K562 (cell line): Measurements from ENCODE around the gene NT5DC1. TPM values are rescaled to one million over a fixed set of nuclear protein-coding genes. Genes with fewer than 3 reads are reported as not detected.

ENCODE experiments used
- ATAC-seq: fragments of 200-7000 bp; cut with Tn5 transposase; 3 replicates; pipeline ENCODE4 v1.9.1; 2020; ENCODE audit warnings: moderate library complexity
- BruUV-seq: library from RNA; stranded (reverse); fragments of 400-500 nt; replicated peaks from 2 replicates; lab custom pipeline; 2021; lab: Mats Ljungman, UMichigan
- CTCF ChIA-PET: fragments of 300-600 bp; formaldehyde crosslinking; extraction: SDS; loops from one replicate; lab custom pipeline; 2021; ENCODE audit warnings: low intra/inter-chr PET ratio; lab: Yijun Ruan, JAX
- POLR2A ChIA-PET: fragments of 300-600, 350-650 bp; sonication (Branson Sonifier 250); formaldehyde crosslinking; extraction: SDS; loops from one replicate; lab custom pipeline; 2021; ENCODE audit warnings: antibody characterized with exemption, inconsistent platforms; lab: Yijun Ruan, JAX
- DNase-seq, 4 experiments: peaks; one replicate each; pipeline versions ENCODE4 v3.0.0 to v3.0.0-alpha.2; 2011 to 2018; ENCODE audit warnings: low spot score in 3 of 4, mixed read lengths in 3 of 4; ENCODE audit errors: extremely low read depth in 1 of 4
- FAIRE-seq: peaks from 2 replicates; lab custom pipeline; 2011; peaks lifted over from hg19 to GRCh38; lab: Jason Lieb, UNC
- H2AFZ ChIP-seq: 2 replicates; pipeline ENCODE4 v1.6.0; 2011; ENCODE audit warnings: low read depth, low read length, control low read depth, inconsistent platforms
- H3K27ac ChIP-seq: fragments of 200-600 bp; 3 replicates; pipeline ENCODE4 v1.8.0; 2011; ENCODE audit warnings: low read depth, mild to moderate bottlenecking, control low read depth, inconsistent platforms, low read length, moderate library complexity, mixed read lengths; ENCODE audit errors: extremely low read depth
- H3K27me3 ChIP-seq, 2 experiments: fragments of 300-600 bp in 1 of 2; 2 replicates in 1 of 2; 3 replicates in 1 of 2; pipeline versions ENCODE4 v1.6.0 to v1.8.0; 2011; ENCODE audit warnings: inconsistent platforms in 2 of 2, low read length in 2 of 2, mild to moderate bottlenecking in 1 of 2, mixed read lengths in 1 of 2, moderate library complexity in 1 of 2; ENCODE audit not compliant: control insufficient read depth in 2 of 2, insufficient read depth in 2 of 2
- H3K36me3 ChIP-seq: fragments of 300-600 bp; 3 replicates; pipeline ENCODE4 v1.8.0; 2011; ENCODE audit warnings: mild to moderate bottlenecking, low read length, inconsistent platforms; ENCODE audit not compliant: control insufficient read depth, insufficient read depth
- H3K4me1 ChIP-seq, 2 experiments: fragments of 200-600 bp in 1 of 2; replicated peaks in 1 of 2; 2 replicates in 1 of 2; 3 replicates in 1 of 2; pipeline versions ENCODE4 v1.5.1 to v1.8.0; 2011; ENCODE audit warnings: inconsistent platforms in 2 of 2, low read length in 2 of 2, mild to moderate bottlenecking in 1 of 2, mixed read lengths in 1 of 2, moderate library complexity in 1 of 2; ENCODE audit not compliant: control insufficient read depth in 2 of 2, insufficient read depth in 2 of 2
- H3K4me2 ChIP-seq: 2 replicates; pipeline ENCODE4 v1.6.1; 2011; ENCODE audit warnings: low read length, control low read depth, inconsistent platforms, mixed read lengths; ENCODE audit not compliant: insufficient read depth
- H3K4me3 ChIP-seq: fragments of 200-600 bp; sonication (generic), shearing (Covaris generic); 2 replicates; pipeline ENCODE4 v1.5.1; 2016; ENCODE audit warnings: control low read depth, inconsistent platforms
- H3K79me2 ChIP-seq: fragments of 200-600 bp; 3 replicates; pipeline ENCODE4 v1.8.0; 2011; ENCODE audit warnings: low read length, inconsistent platforms; ENCODE audit not compliant: control insufficient read depth, insufficient read depth
- H3K9ac ChIP-seq, 2 experiments: 2 replicates each; pipeline versions ENCODE4 v1.6.0 to v1.6.1; 2011; ENCODE audit warnings: low read depth in 2 of 2, low read length in 2 of 2, control low read depth in 1 of 2, inconsistent platforms in 1 of 2, mild to moderate bottlenecking in 1 of 2, mixed read lengths in 1 of 2; ENCODE audit not compliant: insufficient read depth in 1 of 2
- H3K9me1 ChIP-seq: one replicate; pipeline ENCODE4 v1.6.0; 2011; ENCODE audit warnings: inconsistent platforms, mild to moderate bottlenecking, low read length, moderate library complexity; ENCODE audit not compliant: control insufficient read depth, insufficient read depth
- H3K9me3 ChIP-seq: replicated peaks from 2 replicates; pipeline ENCODE4 v1.5.1; 2011; ENCODE audit warnings: low read depth, low read length, inconsistent platforms; ENCODE audit not compliant: control insufficient read depth, insufficient read depth
- H4K20me1 ChIP-seq: replicated peaks from 2 replicates; pipeline ENCODE4 v1.6.1; 2011; ENCODE audit warnings: low read length, inconsistent platforms, mixed read lengths; ENCODE audit not compliant: control insufficient read depth, insufficient read depth
- ATF7 ChIP-seq: fragments of 450-650 bp; IDR thresholded peaks from 2 replicates; pipeline ENCODE4 v1.7.1; 2014; ENCODE audit warnings: mild to moderate bottlenecking, moderate library complexity
- BDP1 ChIP-seq: IDR thresholded peaks from 3 replicates; pipeline ENCODE4 v1.6.1; 2011; ENCODE audit not compliant: insufficient read length, insufficient read depth
- CBFA2T3 ChIP-seq: fragments of 450-650 bp; IDR thresholded peaks from 2 replicates; pipeline ENCODE4 v1.6.1; 2017
- CEBPB ChIP-seq: fragments of 450-650 bp; IDR thresholded peaks from 2 replicates; pipeline ENCODE4 v1.6.1; 2016; ENCODE audit warnings: missing genetic modification characterization, missing compliant biosample characterization
- CREB1 ChIP-seq, 2 experiments: sonication (generic) in 1 of 2; formaldehyde crosslinking in 1 of 2; IDR thresholded peaks; 2 replicates each; pipeline versions ENCODE4 v1.6.1 to v1.8.0; 2012 to 2022; ENCODE audit warnings: inconsistent platforms in 1 of 2, mild to moderate bottlenecking in 1 of 2, missing genetic modification reagents in 1 of 2, moderate library complexity in 1 of 2
- CTCF ChIP-seq, 3 experiments: IDR thresholded peaks in 2 of 3; conservative IDR thresholded peaks in 1 of 3; 2 replicates each; pipeline ENCODE4 v1.5.1; 2011 to 2012; ENCODE audit warnings: low read length in 3 of 3, mild to moderate bottlenecking in 3 of 3, control low read depth in 2 of 3, improper control_type of control experiment in 1 of 3, inconsistent platforms in 1 of 3, low read depth in 1 of 3, mixed read lengths in 1 of 3, moderate library complexity in 1 of 3; ENCODE audit not compliant: insufficient read depth in 2 of 3
- DPF2 ChIP-seq: fragments of 450-650 bp; IDR thresholded peaks from 2 replicates; pipeline ENCODE4 v1.6.1; 2016
- HIVEP1 ChIP-seq: fragments of 250-450 bp; sonication (Bioruptor Pico); IDR thresholded peaks from 2 replicates; pipeline ENCODE4 v1.4.0; 2020; ENCODE audit warnings: mild to moderate bottlenecking
- NBN ChIP-seq: fragments of 450-650 bp; IDR thresholded peaks from 2 replicates; pipeline ENCODE4 v1.6.1; 2016; ENCODE audit warnings: low read depth, mild to moderate bottlenecking
- NR2F6 ChIP-seq: fragments of 450-650 bp; formaldehyde crosslinking; IDR thresholded peaks from 2 replicates; pipeline ENCODE4 v1.4.0; 2020; ENCODE audit warnings: mild to moderate bottlenecking
- RAD51 ChIP-seq: fragments of 450-650 bp; IDR thresholded peaks from 2 replicates; pipeline ENCODE4 v1.7.1; 2016; ENCODE audit warnings: low read depth, mild to moderate bottlenecking, borderline replicate concordance
- RBFOX2 ChIP-seq: fragments of 200-400 bp; formaldehyde crosslinking; IDR thresholded peaks from 2 replicates; pipeline ENCODE4 v1.6.1; 2017; ENCODE audit warnings: low read depth, mild to moderate bottlenecking, low read length, moderate library complexity
- RBM34 ChIP-seq: fragments of 200-400 bp; formaldehyde crosslinking; IDR thresholded peaks from 2 replicates; pipeline ENCODE4 v1.6.1; 2018; ENCODE audit warnings: low read length, borderline replicate concordance; ENCODE audit not compliant: insufficient read depth
- SMARCA4 ChIP-seq: fragments of 450-650 bp; IDR thresholded peaks from 2 replicates; pipeline ENCODE4 v1.6.1; 2016
- TAF1 ChIP-seq: IDR thresholded peaks from 2 replicates; pipeline ENCODE4 v1.6.1; 2011; ENCODE audit warnings: mild to moderate bottlenecking, low read length, moderate library complexity; ENCODE audit not compliant: insufficient read depth, control insufficient read depth, severe bottlenecking; ENCODE audit errors: extremely low read depth
- TCF3 ChIP-seq: sonication (generic); formaldehyde crosslinking; IDR thresholded peaks from 2 replicates; pipeline ENCODE4 v1.4.0; 2020; ENCODE audit warnings: mild to moderate bottlenecking, missing genetic modification reagents
- U2AF2 ChIP-seq: fragments of 200-400 bp; formaldehyde crosslinking; optimal IDR thresholded peaks from 2 replicates; pipeline ENCODE3; 2017; ENCODE audit warnings: low read depth, mild to moderate bottlenecking, low read length
- ZC3H8 ChIP-seq: fragments of 450-650 bp; IDR thresholded peaks from 2 replicates; pipeline ENCODE4 v1.6.1; 2017
- ZNF436 ChIP-seq: fragments of 250-450, 450-650 bp; sonication (Bioruptor Pico); formaldehyde crosslinking; IDR thresholded peaks from 2 replicates; pipeline ENCODE4 v1.7.0; 2020; ENCODE audit warnings: mild to moderate bottlenecking
- ZNF785 ChIP-seq: fragments of 250-450 bp; sonication (Bioruptor Pico); IDR thresholded peaks from 2 replicates; pipeline ENCODE4 v1.4.0; 2020; ENCODE audit warnings: mild to moderate bottlenecking
- WGBS: fragments of 100-300 bp; shearing (Covaris generic); methylation state at CpG from one replicate; pipeline ENCODE4 v1.1.6; 2016; ENCODE audit warnings: low coverage, mixed read lengths; ENCODE audit not compliant: insufficient coverage; ENCODE audit errors: missing lambda C conversion rate; 5-methylcytosine and 5-hydroxymethylcytosine counted together
- in situ Hi-C: fragments of 300-500 bp; cut with MboI; formaldehyde crosslinking; loops from 4 replicates; pipeline ENCODE4 v1.15.0; 2018; ENCODE audit warnings: inconsistent platforms, mixed read lengths
- intact Hi-C: fragments of 100-400 bp; cut with micrococcal nuclease; formaldehyde crosslinking; loops from 2 replicates; pipeline ENCODE4 v1.14.2; 2022
- polyA plus RNA-seq, 8 experiments: library from polyadenylated mRNA; depleted of rRNA in 4 of 8; stranded (reverse) in 5 of 8; unstranded in 3 of 8; fragments of >200 nt; fragmentation: Nextera tagmentation in 2 of 8; fragmentation: Illumina TruSeq in 1 of 8; extraction: Ambion mirVana in 2 of 8; extraction: Trizol in 1 of 8; gene quantifications; 2 replicates each; pipeline versions ENCODE4 v1.2.1 to v1.2.3, GENCODE V29; 2011 to 2014; ENCODE audit warnings: inconsistent platforms in 1 of 8, missing spikeins in 1 of 8
- total RNA-seq, 7 experiments: library from RNA; depleted of rRNA in 6 of 7; stranded (reverse); fragments of >200 nt in 6 of 7; fragmentation: Illumina TruSeq in 2 of 7; extraction: Trizol in 2 of 7; gene quantifications; 2 replicates each; pipeline versions ENCODE4 v1.2.1 to v1.2.3, GENCODE V29; 2011 to 2021; ENCODE audit warnings: low replicate concordance in 1 of 7
- TF ChIP-seq, protein P1 (sequence below): IDR thresholded peaks from 3 replicates; pipeline ENCODE4 v1.6.1; 2011; ENCODE audit warnings: borderline replicate concordance, mild to moderate bottlenecking, moderate library complexity; ENCODE audit not compliant: insufficient read length; ENCODE audit errors: extremely low read depth

The NT5DC1 gene
- total and polyA plus RNA-seq, 9 of the 15 experiments (the other 6 are each of a cell fraction or from before 2014, with no cell fraction given) = 4.9 to 28.5 (median 16.3) TPM

DNA sequence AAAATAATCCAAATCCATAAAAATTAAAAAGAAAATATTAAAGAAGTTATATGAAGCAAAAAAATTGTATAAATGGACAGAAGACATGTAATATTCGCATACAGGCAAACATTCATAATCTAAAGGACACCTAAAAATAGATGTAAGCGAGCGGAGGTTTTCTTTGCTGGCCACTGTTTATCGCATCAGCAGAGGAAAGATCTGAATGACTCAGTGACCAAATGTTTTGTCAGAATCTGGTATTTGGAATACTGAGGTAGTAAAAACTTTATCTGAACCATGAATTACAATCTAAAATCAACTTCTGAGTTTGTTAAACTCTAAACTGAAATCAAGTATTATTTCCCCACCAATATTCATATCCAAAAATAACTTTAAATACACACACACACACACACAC, 145.4 kb downstream of the NT5DC1 start:
- Histone ChIP-seq H3K4me2 (no peak overlapping the region), H3K4me1 (peaks cover 0 to 12% of the 10 kb centered on the region in 2 experiments; a peak in 3 of 5 replicates), H2AFZ (no peak overlapping the region), H3K79me2 (peaks cover 12% of the 10 kb centered on the region), H4K20me1 (peaks cover 4% of the 10 kb centered on the region; the same call in 1 of the 2 replicates), H3K9me1 (no peaks in the 10 kb centered on the region), H3K9ac (no peak overlapping the region), H3K9me3 (no peaks in the 10 kb centered on the region), H3K27me3 (no peaks in the 10 kb centered on the region), H3K27ac (no peak overlapping the region), H3K36me3 (0 out of 3 replicates have a peak, but pooled peaks cover 2% of the 10 kb centered on the region), H3K4me3 (no peak overlapping the region)
- POLR2A ChIA-PET = no interaction called here
- intact Hi-C loops (no loop called here), in situ Hi-C loops (no loop called here)
- CTCF ChIA-PET = no interaction called here
- DNase-seq (peak in 2 of 4 experiments; percentile 35 to 47), FAIRE-seq (peak; percentile 55), ATAC-seq (0 out of 3 replicates have a peak, but pooled peaks have one; percentile 46)
- 12% methylated on average over 4 of the region's 4 CpGs for WGBS
- BruUV-seq = no TSS peak
- TF ChIP-seq ATF7 = no peak
- no peak for TF ChIP-seq RAD51
- TF ChIP-seq ZC3H8 = no peak
- TF ChIP-seq HIVEP1 = no peak
- no peak for TF ChIP-seq TAF1
- no peak for TF ChIP-seq TCF3 (CRISPR knock-in tag)
- TF ChIP-seq BDP1 = no peak
- TF ChIP-seq, protein P1, sequence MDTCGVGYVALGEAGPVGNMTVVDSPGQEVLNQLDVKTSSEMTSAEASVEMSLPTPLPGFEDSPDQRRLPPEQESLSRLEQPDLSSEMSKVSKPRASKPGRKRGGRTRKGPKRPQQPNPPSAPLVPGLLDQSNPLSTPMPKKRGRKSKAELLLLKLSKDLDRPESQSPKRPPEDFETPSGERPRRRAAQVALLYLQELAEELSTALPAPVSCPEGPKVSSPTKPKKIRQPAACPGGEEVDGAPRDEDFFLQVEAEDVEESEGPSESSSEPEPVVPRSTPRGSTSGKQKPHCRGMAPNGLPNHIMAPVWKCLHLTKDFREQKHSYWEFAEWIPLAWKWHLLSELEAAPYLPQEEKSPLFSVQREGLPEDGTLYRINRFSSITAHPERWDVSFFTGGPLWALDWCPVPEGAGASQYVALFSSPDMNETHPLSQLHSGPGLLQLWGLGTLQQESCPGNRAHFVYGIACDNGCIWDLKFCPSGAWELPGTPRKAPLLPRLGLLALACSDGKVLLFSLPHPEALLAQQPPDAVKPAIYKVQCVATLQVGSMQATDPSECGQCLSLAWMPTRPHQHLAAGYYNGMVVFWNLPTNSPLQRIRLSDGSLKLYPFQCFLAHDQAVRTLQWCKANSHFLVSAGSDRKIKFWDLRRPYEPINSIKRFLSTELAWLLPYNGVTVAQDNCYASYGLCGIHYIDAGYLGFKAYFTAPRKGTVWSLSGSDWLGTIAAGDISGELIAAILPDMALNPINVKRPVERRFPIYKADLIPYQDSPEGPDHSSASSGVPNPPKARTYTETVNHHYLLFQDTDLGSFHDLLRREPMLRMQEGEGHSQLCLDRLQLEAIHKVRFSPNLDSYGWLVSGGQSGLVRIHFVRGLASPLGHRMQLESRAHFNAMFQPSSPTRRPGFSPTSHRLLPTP = no peak
- no peak for TF ChIP-seq RBFOX2
- TF ChIP-seq CREB1 (IDR thresholded peaks at IDR 0.05) = peak; percentile 31; the same call in 1 of the 2 replicates
- TF ChIP-seq CREB1 (CRISPR knock-in tag; IDR thresholded peaks at IDR 0.05) = no peak
- no peak for TF ChIP-seq ZNF785 (CRISPR knock-in tag)
- TF ChIP-seq CTCF (IDR thresholded peaks at IDR 0.05 in 2 of 3, conservative IDR thresholded peaks at IDR 0.05 in 1 of 3; ENCODE audit: insufficient read depth in 2 of 3, low read depth in 1 of 3, low read length in 3 of 3) = no peak
- TF ChIP-seq SMARCA4 = peak; percentile 54; the same call in 1 of the 2 replicates
- no peak for TF ChIP-seq NR2F6
- TF ChIP-seq NBN = no peak
- TF ChIP-seq ZNF436 = no peak
- no peak for TF ChIP-seq U2AF2
- TF ChIP-seq CBFA2T3 = peak; percentile 6; the same call in 1 of the 2 replicates
- no peak for TF ChIP-seq RBM34
- no peak for TF ChIP-seq CEBPB (tag)
- peak; percentile 59; the same call in 1 of the 2 replicates for TF ChIP-seq DPF2
